WERI-Rb-1 (cell line): Measurements from ENCODE around the gene CEP89.
"Not testable (repeated sequence)": the region's sequence is repeated elsewhere in the genome, so short reads cannot be mapped to it uniquely, and the experiment has no call there.

Experiments
- DNase-seq: peaks from one replicate; pipeline ENCODE4 v3.0.0-alpha.2; 2020
- H3K27ac ChIP-seq: fragments of 250-450 bp; sonication (Bioruptor Pico); 2 replicates; pipeline ENCODE4 v1.5.1; 2020; ENCODE audit warnings: mild to moderate bottlenecking, moderate library complexity
- H3K27me3 ChIP-seq: fragments of 250-450 bp; sonication (Bioruptor Pico); 2 replicates; pipeline ENCODE4 v1.5.1; 2021; ENCODE audit warnings: mild to moderate bottlenecking, low read depth, moderate library complexity; ENCODE audit not compliant: insufficient read depth, severe bottlenecking
- H3K36me3 ChIP-seq: fragments of 250-450 bp; sonication (Bioruptor Pico); 2 replicates; pipeline ENCODE4 v1.5.1; 2020; ENCODE audit warnings: mild to moderate bottlenecking, moderate library complexity
- H3K4me3 ChIP-seq: 2 replicates; pipeline ENCODE4 v1.5.1; 2011; ENCODE audit warnings: low read depth, mild to moderate bottlenecking, control low read depth, low read length
- H3K9me3 ChIP-seq: fragments of 250-450 bp; sonication (Bioruptor Pico); 2 replicates; pipeline ENCODE4 v1.5.1; 2021; ENCODE audit warnings: mild to moderate bottlenecking, moderate library complexity; ENCODE audit not compliant: severe bottlenecking
- CTCF ChIP-seq: IDR thresholded peaks from 2 replicates; pipeline ENCODE4 v1.5.1; 2011; ENCODE audit warnings: low read depth, mild to moderate bottlenecking, control low read depth, inconsistent platforms, low read length

CEP89 gene

GRCh38 chr19:32862173-32862572 is 109.6 kb downstream of the CEP89 start:
- H3K4me3 ChIP-seq, result no peak overlapping the region
- H3K27me3 ChIP-seq, result no peaks in the 10 kb centered on the region
- DNase-seq, result no peak
- no peaks in the 10 kb centered on the region for H3K9me3 ChIP-seq
- no peak for TF ChIP-seq CTCF
- no peak overlapping the region for H3K27ac ChIP-seq
- no peaks in the 10 kb centered on the region for H3K36me3 ChIP-seq

- H3K9me3 ChIP-seq, result no peaks in the 10 kb centered on the region
- no peaks in the 10 kb centered on the region for H3K36me3 ChIP-seq
- no peak for TF ChIP-seq CTCF
- no peak overlapping the region for H3K4me3 ChIP-seq
- DNase-seq, result no peak
- H3K27ac ChIP-seq, result no peak overlapping the region
- H3K27me3 ChIP-seq, result no peaks in the 10 kb centered on the region
Measured at GRCh38 chr19:32861596-32861995, 110.2 kb downstream of the CEP89 start.

GRCh38 chr19:32859591-32859990 is 112.2 kb downstream of the CEP89 start:
- no peak for TF ChIP-seq CTCF
- Histone ChIP-seq H3K9me3 (no peaks in the 10 kb centered on the region), H3K27me3 (no peaks in the 10 kb centered on the region), H3K36me3 (no peaks in the 10 kb centered on the region), H3K4me3 (no peak overlapping the region), H3K27ac (no peak overlapping the region)
- no peak for DNase-seq

GRCh38 chr19:32858559-32858958 is 113.2 kb downstream of the CEP89 start:
- no peaks in the 10 kb centered on the region for H3K36me3 ChIP-seq
- no peaks in the 10 kb centered on the region for H3K9me3 ChIP-seq
- no peak overlapping the region for H3K27ac ChIP-seq
- H3K27me3 ChIP-seq, result no peaks in the 10 kb centered on the region
- DNase-seq, result no peak
- no peak overlapping the region for H3K4me3 ChIP-seq
- no peak for TF ChIP-seq CTCF

GRCh38 chr19:32858155-32858554 is 113.6 kb downstream of the CEP89 start:
- TF ChIP-seq CTCF, result no peak
- Histone ChIP-seq H3K27ac (no peak overlapping the region), H3K27me3 (no peaks in the 10 kb centered on the region)

GRCh38 chr19:32857584-32857983 is 114.2 kb downstream of the CEP89 start:
- TF ChIP-seq CTCF, result no peak
- H3K4me3 ChIP-seq, result no peak overlapping the region
- H3K27ac ChIP-seq, result no peak overlapping the region
- no peaks in the 10 kb centered on the region for H3K9me3 ChIP-seq
- H3K36me3 ChIP-seq, result no peaks in the 10 kb centered on the region
- H3K27me3 ChIP-seq, result no peaks in the 10 kb centered on the region
- no peak for DNase-seq

More at GRCh38 chr19:32858155-32858554, 113.6 kb downstream of the CEP89 start:
- Histone ChIP-seq H3K9me3 (no peaks in the 10 kb centered on the region), H3K4me3 (no peak overlapping the region), H3K36me3 (no peaks in the 10 kb centered on the region)
- DNase-seq, result no peak

GRCh38 chr19:32856818-32857217 is 114.9 kb downstream of the CEP89 start:
- not testable (repeated sequence) for H3K36me3 ChIP-seq

More at GRCh38 chr19:32856818-32857217, 114.9 kb downstream of the CEP89 start:
- not testable (repeated sequence) for H3K27me3 ChIP-seq, H3K27ac ChIP-seq, DNase-seq, H3K9me3 ChIP-seq, H3K4me3 ChIP-seq
